Smooth muscle cell (in vitro differentiated cells): ENCODE data around the gene WHRN. TPM values are rescaled to one million over a fixed set of nuclear protein-coding genes. Genes with fewer than 3 reads are reported as not detected.

ENCODE experiments used
- DNase-seq: peaks from one replicate; lab custom pipeline; 2025; ENCODE audit not compliant: unreplicated experiment; lab: John Stamatoyannopoulos, UW
- H2AFZ ChIP-seq: fragments of 200-600 bp; sonication (generic); 2 replicates; pipeline ENCODE4 v1.6.0; 2016; ENCODE audit warnings: antibody characterized with exemption, low read depth, mild to moderate bottlenecking
- H3F3A ChIP-seq: fragments of 200-600 bp; sonication (generic); 2 replicates; pipeline ENCODE4 v1.6.0; 2017; ENCODE audit warnings: antibody characterized with exemption, low read depth
- H3K27ac ChIP-seq: fragments of 200-600 bp; sonication (generic); 2 replicates; pipeline ENCODE4 v1.5.1; 2016; ENCODE audit warnings: low read depth, mild to moderate bottlenecking
- H3K27me3 ChIP-seq: fragments of 200-600 bp; sonication (generic); 2 replicates; pipeline ENCODE4 v1.6.1; 2016; ENCODE audit warnings: low read depth, mild to moderate bottlenecking
- H3K36me3 ChIP-seq: fragments of 200-600 bp; sonication (generic); 2 replicates; pipeline ENCODE4 v1.5.1; 2016; ENCODE audit warnings: low read depth
- H3K4me1 ChIP-seq: fragments of 200-600 bp; sonication (generic); 2 replicates; pipeline ENCODE4 v1.5.1; 2016; ENCODE audit warnings: low read depth
- H3K4me2 ChIP-seq: fragments of 200-600 bp; sonication (generic); 2 replicates; pipeline ENCODE4 v1.6.0; 2016; ENCODE audit warnings: mild to moderate bottlenecking
- H3K4me3 ChIP-seq: fragments of 200-600 bp; sonication (generic); 2 replicates; pipeline ENCODE4 v1.5.1; 2016; ENCODE audit warnings: mild to moderate bottlenecking
- H3K79me2 ChIP-seq: fragments of 200-600 bp; sonication (generic); 2 replicates; pipeline ENCODE4 v1.6.0; 2016; ENCODE audit warnings: low read depth, mild to moderate bottlenecking
- H3K9ac ChIP-seq: fragments of 200-600 bp; sonication (generic); 2 replicates; pipeline ENCODE4 v1.6.0; 2016; ENCODE audit warnings: low read depth
- H3K9me3 ChIP-seq: fragments of 200-600 bp; sonication (generic); replicated peaks from 2 replicates; pipeline ENCODE4 v1.5.1; 2016; ENCODE audit warnings: low read depth
- H4K20me1 ChIP-seq: fragments of 200-600 bp; sonication (generic); 2 replicates; pipeline ENCODE4 v1.6.0; 2016; ENCODE audit warnings: low read depth
- WGBS: methylation state at CpG from one replicate; pipeline ENCODE4 v1.1.7; 2016; ENCODE audit warnings: low lambda C conversion rate; 5-methylcytosine and 5-hydroxymethylcytosine counted together
- polyA plus RNA-seq: library from polyadenylated mRNA; unstranded; fragments of >200 nt; fragmentation: Nextera tagmentation; extraction: Ambion mirVana; gene quantifications from 2 replicates; pipeline ENCODE4 v1.2.1, GENCODE V29; 2016
- total RNA-seq: library from RNA; depleted of rRNA; stranded (reverse); fragments of >200 nt; gene quantifications from 2 replicates; pipeline ENCODE4 v1.2.3, GENCODE V29; 2014
- TF ChIP-seq, protein P1 (sequence below): fragments of 200-600 bp; sonication (generic); IDR thresholded peaks from 2 replicates; pipeline ENCODE4 v1.5.1; 2017; ENCODE audit warnings: borderline replicate concordance, mild to moderate bottlenecking, antibody characterized with exemption; ENCODE audit not compliant: insufficient read depth, poor library complexity, severe bottlenecking

WHRN gene
- total and polyA plus RNA-seq, 2 experiments from 2014 or later, result 3.6 to 12.9 TPM

DNA sequence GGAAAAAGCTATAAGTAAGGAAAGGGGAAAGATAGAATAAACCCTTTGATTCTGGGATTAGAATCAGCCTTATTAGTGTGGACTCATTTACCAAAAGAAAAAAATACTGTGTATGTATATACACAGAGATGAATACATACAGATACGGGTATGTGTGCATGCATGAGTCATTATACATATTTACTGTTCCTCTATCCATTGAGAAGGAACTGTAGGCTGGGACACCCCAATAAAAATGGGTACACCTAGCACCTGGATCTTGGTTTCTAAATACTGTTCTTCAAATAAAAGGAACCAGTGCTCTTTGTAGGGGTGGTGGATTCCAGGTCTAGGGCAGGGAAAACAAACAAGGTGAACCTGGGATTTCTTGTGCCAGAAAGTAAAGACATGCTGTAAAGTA is 48.3 kb downstream of the WHRN start:
- Histone ChIP-seq H3K4me2 (no peak overlapping the region), H3K27me3 (no peaks in the 10 kb centered on the region), H3K4me3 (no peak overlapping the region), H3K9me3 (no peaks in the 10 kb centered on the region), H3K4me1 (peaks cover 9% of the 10 kb centered on the region), H3K9ac (no peak overlapping the region), H3F3A (no peaks in the 10 kb centered on the region), H3K27ac (no peak overlapping the region), H2AFZ (no peak overlapping the region), H4K20me1 (peaks cover 2% of the 10 kb centered on the region), H3K36me3 (no peaks in the 10 kb centered on the region), H3K79me2 (no peaks in the 10 kb centered on the region)
- WGBS, result 90% methylated on average over 1 of the region's 1 CpG
- no peak for DNase-seq
- TF ChIP-seq, protein P1, sequence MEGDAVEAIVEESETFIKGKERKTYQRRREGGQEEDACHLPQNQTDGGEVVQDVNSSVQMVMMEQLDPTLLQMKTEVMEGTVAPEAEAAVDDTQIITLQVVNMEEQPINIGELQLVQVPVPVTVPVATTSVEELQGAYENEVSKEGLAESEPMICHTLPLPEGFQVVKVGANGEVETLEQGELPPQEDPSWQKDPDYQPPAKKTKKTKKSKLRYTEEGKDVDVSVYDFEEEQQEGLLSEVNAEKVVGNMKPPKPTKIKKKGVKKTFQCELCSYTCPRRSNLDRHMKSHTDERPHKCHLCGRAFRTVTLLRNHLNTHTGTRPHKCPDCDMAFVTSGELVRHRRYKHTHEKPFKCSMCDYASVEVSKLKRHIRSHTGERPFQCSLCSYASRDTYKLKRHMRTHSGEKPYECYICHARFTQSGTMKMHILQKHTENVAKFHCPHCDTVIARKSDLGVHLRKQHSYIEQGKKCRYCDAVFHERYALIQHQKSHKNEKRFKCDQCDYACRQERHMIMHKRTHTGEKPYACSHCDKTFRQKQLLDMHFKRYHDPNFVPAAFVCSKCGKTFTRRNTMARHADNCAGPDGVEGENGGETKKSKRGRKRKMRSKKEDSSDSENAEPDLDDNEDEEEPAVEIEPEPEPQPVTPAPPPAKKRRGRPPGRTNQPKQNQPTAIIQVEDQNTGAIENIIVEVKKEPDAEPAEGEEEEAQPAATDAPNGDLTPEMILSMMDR, result no peak

DNA sequence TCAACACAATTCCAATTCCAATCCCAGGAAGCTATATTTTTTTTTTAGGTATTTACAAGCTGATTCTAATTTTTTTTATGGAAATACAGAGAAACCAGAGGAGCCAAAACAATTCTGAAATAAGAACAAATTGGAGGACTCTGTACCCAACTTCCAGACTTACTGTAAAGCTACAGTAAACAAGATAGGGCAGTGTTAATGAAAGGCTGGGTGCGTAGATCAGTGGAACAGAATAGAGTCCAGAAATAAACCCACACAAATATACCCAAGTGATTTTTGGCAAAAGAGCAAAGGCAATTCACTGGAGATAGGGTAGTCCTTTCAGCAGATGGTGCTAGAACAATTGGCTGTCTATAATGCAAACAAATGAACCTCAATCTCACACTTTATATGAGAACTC is 50.6 kb downstream of the WHRN start:
- Histone ChIP-seq H3K4me2 (no peak overlapping the region), H3K9ac (no peak overlapping the region), H4K20me1 (peaks cover 2% of the 10 kb centered on the region), H3K36me3 (no peaks in the 10 kb centered on the region), H3K79me2 (no peaks in the 10 kb centered on the region), H3K9me3 (no peaks in the 10 kb centered on the region), H3K27ac (no peak overlapping the region), H3F3A (no peaks in the 10 kb centered on the region), H2AFZ (no peak overlapping the region), H3K4me1 (no peaks in the 10 kb centered on the region), H3K27me3 (no peaks in the 10 kb centered on the region), H3K4me3 (no peak overlapping the region)
- 96% methylated on average over 1 of the region's 1 CpG for WGBS
- TF ChIP-seq, protein P1, result no peak
- DNase-seq, result no peak

DNA sequence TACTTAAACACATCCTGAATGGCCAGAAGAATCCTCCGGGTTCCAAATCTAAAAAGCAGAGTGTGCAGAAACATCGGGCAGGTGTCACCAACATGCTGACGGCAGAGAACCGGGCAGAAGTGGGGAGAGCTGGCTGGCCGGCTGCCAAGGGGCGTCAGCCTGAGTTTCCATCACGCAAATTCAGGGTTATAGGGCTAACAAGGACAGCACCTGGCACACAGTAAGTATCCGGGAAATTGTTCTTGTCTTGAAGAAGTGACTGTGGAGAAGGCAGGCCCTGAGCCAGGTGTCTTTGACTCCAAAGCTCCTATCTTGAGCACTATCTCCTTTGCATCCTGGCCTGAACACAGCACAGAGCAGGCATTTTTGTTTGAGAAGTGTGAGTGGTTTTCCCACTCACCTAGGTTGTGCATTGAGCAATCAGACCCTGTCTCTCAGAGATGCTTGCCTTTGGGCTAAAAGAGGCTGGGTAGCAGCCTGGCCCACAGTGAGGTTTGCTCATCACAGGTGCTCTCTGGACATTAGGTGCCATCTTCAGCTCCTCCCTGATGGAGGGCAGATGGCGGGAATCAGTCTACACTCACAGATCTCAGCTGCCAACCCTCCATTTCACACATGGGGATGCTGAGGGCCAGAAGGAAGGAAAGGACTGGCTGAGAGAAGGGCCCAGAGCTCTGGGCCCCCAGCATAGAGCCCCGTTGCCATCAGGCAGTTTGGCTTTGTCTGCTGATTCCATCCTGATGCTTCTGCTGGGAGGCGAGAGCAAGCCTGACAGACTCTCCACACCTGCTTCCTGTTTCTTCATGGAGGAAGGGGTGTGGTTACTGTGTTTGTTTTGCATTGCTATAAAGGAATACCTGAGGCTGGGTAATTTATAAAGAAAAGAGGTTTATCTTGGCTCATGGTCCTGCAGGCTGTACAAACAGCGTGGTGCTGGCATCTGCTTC is 52.8 kb downstream of the WHRN start:
- H3K4me3 ChIP-seq, result no peak overlapping the region
- H3K27me3 ChIP-seq, result no peaks in the 10 kb centered on the region
- TF ChIP-seq, protein P1, result no peak
- H3K4me1 ChIP-seq, result no peaks in the 10 kb centered on the region
- DNase-seq, result no peak
- no peak overlapping the region for H3K9ac ChIP-seq
- 92% methylated on average over 12 of the region's 12 CpGs for WGBS
- H3K9me3 ChIP-seq, result no peaks in the 10 kb centered on the region
- H3F3A ChIP-seq, result no peaks in the 10 kb centered on the region
- no peak overlapping the region for H3K4me2 ChIP-seq
- H4K20me1 ChIP-seq, result peaks cover 2% of the 10 kb centered on the region
- H2AFZ ChIP-seq, result no peak overlapping the region
- no peaks in the 10 kb centered on the region for H3K36me3 ChIP-seq
- no peak overlapping the region for H3K27ac ChIP-seq
- no peaks in the 10 kb centered on the region for H3K79me2 ChIP-seq

DNA sequence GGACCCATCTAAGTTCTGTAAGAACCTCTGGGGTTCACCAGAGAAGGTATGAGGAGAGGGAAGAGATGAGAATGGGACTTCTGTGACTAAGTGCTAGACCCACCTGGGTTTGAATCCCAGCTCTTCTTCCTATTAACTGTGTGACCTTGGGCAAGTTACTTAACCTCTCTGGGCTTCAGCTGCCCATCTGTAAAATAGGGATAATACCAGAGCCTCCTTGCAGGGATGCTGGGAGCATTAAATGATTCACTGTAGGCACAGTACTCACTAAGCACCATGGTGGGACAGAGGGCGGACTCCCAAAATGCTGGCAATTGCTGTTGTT is 53.6 kb downstream of the WHRN start:
- Histone ChIP-seq H3K4me2 (no peak overlapping the region), H3K9ac (no peak overlapping the region), H3K4me3 (no peak overlapping the region), H3K27me3 (no peaks in the 10 kb centered on the region), H2AFZ (no peak overlapping the region), H3K9me3 (no peaks in the 10 kb centered on the region), H3F3A (no peaks in the 10 kb centered on the region), H3K36me3 (no peaks in the 10 kb centered on the region), H4K20me1 (peaks cover 2% of the 10 kb centered on the region), H3K27ac (no peak overlapping the region), H3K4me1 (no peaks in the 10 kb centered on the region), H3K79me2 (no peaks in the 10 kb centered on the region)
- TF ChIP-seq, protein P1, result no peak
- DNase-seq, result no peak
- WGBS, result 97% methylated on average over 1 of the region's 1 CpG
